Osteocyte (in vitro differentiated cells): ENCODE measurements around the gene FOSL1. TPM values are rescaled to one million over a fixed set of nuclear protein-coding genes. Genes with fewer than 3 reads are reported as not detected.
A peak's percentile ranks its signal among the peaks of the same experiment; 100 is the strongest.

ENCODE experiments used
- DNase-seq: peaks from one replicate; pipeline ENCODE4 v3.0.0; 2021; ENCODE audit warnings: mixed read lengths; ENCODE audit not compliant: unreplicated experiment; ENCODE audit errors: extremely low spot score
- H3K27ac Mint-ChIP-seq: one replicate; pipeline ENCODE4 v1.8.0; 2021; ENCODE audit warnings: mild to moderate bottlenecking, mixed read lengths; ENCODE audit not compliant: unreplicated experiment
- H3K27me3 Mint-ChIP-seq: one replicate; pipeline ENCODE4 v1.8.0; 2021; ENCODE audit warnings: mixed read lengths; ENCODE audit not compliant: unreplicated experiment
- H3K36me3 Mint-ChIP-seq: one replicate; pipeline ENCODE4 v1.8.0; 2021; ENCODE audit warnings: mixed read lengths; ENCODE audit not compliant: unreplicated experiment
- H3K4me1 Mint-ChIP-seq: one replicate; pipeline ENCODE4 v1.8.0; 2021; ENCODE audit warnings: mixed read lengths; ENCODE audit not compliant: unreplicated experiment
- H3K4me3 Mint-ChIP-seq: one replicate; pipeline ENCODE4 v1.8.0; 2021; ENCODE audit warnings: mild to moderate bottlenecking, moderate library complexity, mixed read lengths; ENCODE audit not compliant: unreplicated experiment
- H3K9me3 Mint-ChIP-seq: one replicate; pipeline ENCODE4 v1.8.0; 2021; ENCODE audit warnings: mixed read lengths; ENCODE audit not compliant: unreplicated experiment
- total RNA-seq: library from RNA; stranded (reverse); gene quantifications from 2 replicates; pipeline ENCODE4 v1.2.1, GENCODE V29; 2021
- TF ChIP-seq, protein P1 (sequence below): fragments of 200-600 bp; sonication (generic); IDR thresholded peaks from 2 replicates; pipeline ENCODE4 v1.5.0; 2021; ENCODE audit warnings: antibody characterized with exemption, mild to moderate bottlenecking, moderate library complexity

The FOSL1 gene
- total RNA-seq, 1 donor from 2014 or later = 38.0 TPM

DNA sequence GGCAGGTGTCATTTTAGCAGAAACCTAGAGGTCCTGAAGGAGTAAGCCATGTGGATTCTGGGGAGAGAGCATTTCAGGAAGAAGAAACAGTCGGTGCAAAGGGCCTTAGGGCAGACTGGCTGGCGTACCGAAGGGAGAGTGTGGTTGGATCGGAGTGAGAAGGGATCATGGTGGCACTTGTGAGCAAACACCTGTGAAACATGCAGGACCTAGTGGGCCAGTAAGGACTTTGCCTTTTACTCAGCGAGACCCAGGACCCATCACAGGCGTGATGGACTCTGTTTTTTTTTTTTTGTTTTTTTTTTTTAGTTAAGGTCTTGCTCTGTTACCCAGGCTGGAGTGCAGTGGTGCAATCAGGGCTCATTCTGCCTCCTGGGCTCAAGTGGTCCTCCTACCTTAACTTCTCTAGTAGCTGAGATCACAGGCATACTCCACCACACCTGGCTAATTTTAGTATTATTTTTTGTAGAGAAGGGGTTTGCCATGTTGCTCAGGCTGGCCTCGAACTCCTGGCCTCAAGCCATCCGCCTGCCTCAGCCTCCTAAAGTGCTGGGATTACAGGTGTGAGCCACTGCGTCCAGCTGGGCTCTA lies 41.6 kb upstream of the FOSL1 start:
- Mint-ChIP-seq H3K9me3 (no peaks in the 10 kb centered on the region), H3K36me3 (no peaks in the 10 kb centered on the region), H3K4me1 (peaks cover 3% of the 10 kb centered on the region), H3K27ac (no peak overlapping the region), H3K4me3 (no peak overlapping the region), H3K27me3 (no peaks in the 10 kb centered on the region)
- DNase-seq = no peak
- TF ChIP-seq, protein P1, sequence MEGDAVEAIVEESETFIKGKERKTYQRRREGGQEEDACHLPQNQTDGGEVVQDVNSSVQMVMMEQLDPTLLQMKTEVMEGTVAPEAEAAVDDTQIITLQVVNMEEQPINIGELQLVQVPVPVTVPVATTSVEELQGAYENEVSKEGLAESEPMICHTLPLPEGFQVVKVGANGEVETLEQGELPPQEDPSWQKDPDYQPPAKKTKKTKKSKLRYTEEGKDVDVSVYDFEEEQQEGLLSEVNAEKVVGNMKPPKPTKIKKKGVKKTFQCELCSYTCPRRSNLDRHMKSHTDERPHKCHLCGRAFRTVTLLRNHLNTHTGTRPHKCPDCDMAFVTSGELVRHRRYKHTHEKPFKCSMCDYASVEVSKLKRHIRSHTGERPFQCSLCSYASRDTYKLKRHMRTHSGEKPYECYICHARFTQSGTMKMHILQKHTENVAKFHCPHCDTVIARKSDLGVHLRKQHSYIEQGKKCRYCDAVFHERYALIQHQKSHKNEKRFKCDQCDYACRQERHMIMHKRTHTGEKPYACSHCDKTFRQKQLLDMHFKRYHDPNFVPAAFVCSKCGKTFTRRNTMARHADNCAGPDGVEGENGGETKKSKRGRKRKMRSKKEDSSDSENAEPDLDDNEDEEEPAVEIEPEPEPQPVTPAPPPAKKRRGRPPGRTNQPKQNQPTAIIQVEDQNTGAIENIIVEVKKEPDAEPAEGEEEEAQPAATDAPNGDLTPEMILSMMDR = no peak

- TF ChIP-seq, protein P1 = no peak
- DNase-seq = no peak
- no peak overlapping the region for H3K4me3 Mint-ChIP-seq
- no peaks in the 10 kb centered on the region for H3K9me3 Mint-ChIP-seq
- no peak overlapping the region for H3K27ac Mint-ChIP-seq
- no peaks in the 10 kb centered on the region for H3K36me3 Mint-ChIP-seq
- no peaks in the 10 kb centered on the region for H3K27me3 Mint-ChIP-seq
- H3K4me1 Mint-ChIP-seq = peaks cover 6% of the 10 kb centered on the region
These were observed 37.6 kb upstream of the FOSL1 start for GRCh38 chr11:65937766-65938165.

DNA sequence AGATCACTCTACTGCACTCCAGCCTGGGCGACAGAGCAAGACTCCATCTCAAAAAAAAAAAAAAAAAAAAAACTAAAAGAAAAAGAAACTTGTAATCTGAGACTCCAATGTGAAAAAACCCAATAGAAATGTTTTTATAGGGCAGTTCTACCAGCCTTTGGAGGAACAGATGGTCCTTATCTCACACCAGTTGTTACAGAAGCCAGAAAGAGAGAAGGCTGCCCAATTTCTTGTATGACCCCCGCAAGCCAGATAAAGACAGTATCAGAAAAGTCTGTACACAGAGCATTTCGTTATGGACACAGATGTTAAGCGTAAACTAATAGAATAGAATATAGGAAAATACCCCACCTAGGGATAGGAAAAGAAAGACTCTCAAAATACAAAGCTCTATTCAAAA lies 33.8 kb upstream of the FOSL1 start:
- H3K4me1 Mint-ChIP-seq = peaks cover 9% of the 10 kb centered on the region
- no peak for DNase-seq
- no peak overlapping the region for H3K27ac Mint-ChIP-seq
- no peaks in the 10 kb centered on the region for H3K36me3 Mint-ChIP-seq
- H3K4me3 Mint-ChIP-seq = no peak overlapping the region
- H3K9me3 Mint-ChIP-seq = no peaks in the 10 kb centered on the region
- no peaks in the 10 kb centered on the region for H3K27me3 Mint-ChIP-seq
- TF ChIP-seq, protein P1 = no peak

DNA sequence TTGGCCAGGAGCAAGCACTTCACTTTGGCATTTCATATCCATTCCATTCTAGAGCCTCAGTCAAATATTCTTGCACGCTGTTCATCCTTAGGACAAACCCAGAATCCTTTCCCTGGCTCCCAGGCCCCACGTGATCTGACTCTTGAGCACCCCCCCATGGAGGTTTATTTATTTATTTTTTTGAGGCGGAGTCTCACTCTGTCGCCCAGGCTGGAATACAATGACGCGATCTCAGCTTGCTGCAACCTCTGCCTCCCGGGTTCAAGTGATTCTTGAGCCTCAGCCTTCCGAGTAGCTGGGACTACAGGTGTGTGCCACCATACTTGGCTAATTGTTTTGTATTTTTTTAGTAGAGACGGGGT lies 32.4 kb upstream of the FOSL1 start:
- no peaks in the 10 kb centered on the region for H3K27me3 Mint-ChIP-seq
- no peaks in the 10 kb centered on the region for H3K36me3 Mint-ChIP-seq
- no peak for DNase-seq
- no peaks in the 10 kb centered on the region for H3K9me3 Mint-ChIP-seq
- TF ChIP-seq, protein P1 = no peak
- H3K4me3 Mint-ChIP-seq = no peak overlapping the region
- H3K27ac Mint-ChIP-seq = no peak overlapping the region
- peaks cover 9% of the 10 kb centered on the region for H3K4me1 Mint-ChIP-seq

GRCh38 chr11:65931773-65932557 lies 31.8 kb upstream of the FOSL1 start:
- DNase-seq = no peak
- TF ChIP-seq, protein P1 = peak; percentile 18
- no peaks in the 10 kb centered on the region for H3K9me3 Mint-ChIP-seq
- no peak overlapping the region for H3K4me3 Mint-ChIP-seq
- H3K27ac Mint-ChIP-seq = no peak overlapping the region
- H3K27me3 Mint-ChIP-seq = no peaks in the 10 kb centered on the region
- H3K4me1 Mint-ChIP-seq = peaks cover 9% of the 10 kb centered on the region
- H3K36me3 Mint-ChIP-seq = no peaks in the 10 kb centered on the region
